NOMO-1 treated with DMSO at 0.1 percent for 48 hours (cell line): Measurements from ENCODE around the gene GRM4.

Experiments used
- DNase-seq: peaks from one replicate; lab custom pipeline; 2025; ENCODE audit not compliant: unreplicated experiment; lab: John Stamatoyannopoulos, UW

Gene GRM4

DNA sequence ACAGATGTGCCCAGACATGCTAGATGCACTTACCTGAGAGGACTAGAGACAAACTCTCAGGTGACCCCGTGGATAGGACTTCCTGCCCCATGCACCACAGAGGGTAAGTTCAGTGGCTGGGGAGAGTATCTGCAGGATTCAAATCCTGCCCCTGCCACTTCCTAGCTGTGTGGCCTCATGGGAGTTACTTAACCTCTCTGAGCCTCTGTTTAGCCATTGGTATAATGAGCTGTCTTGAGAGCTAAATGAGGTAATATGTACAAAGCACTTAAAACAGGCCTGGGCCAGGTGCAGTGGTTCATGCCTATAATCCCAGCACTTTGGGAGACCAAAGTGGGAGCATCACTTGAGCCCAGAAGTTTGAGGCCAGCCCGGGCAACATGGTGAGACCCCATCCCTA lies 59.3 kb downstream of the GRM4 start:
- DNase-seq = no peak

DNA sequence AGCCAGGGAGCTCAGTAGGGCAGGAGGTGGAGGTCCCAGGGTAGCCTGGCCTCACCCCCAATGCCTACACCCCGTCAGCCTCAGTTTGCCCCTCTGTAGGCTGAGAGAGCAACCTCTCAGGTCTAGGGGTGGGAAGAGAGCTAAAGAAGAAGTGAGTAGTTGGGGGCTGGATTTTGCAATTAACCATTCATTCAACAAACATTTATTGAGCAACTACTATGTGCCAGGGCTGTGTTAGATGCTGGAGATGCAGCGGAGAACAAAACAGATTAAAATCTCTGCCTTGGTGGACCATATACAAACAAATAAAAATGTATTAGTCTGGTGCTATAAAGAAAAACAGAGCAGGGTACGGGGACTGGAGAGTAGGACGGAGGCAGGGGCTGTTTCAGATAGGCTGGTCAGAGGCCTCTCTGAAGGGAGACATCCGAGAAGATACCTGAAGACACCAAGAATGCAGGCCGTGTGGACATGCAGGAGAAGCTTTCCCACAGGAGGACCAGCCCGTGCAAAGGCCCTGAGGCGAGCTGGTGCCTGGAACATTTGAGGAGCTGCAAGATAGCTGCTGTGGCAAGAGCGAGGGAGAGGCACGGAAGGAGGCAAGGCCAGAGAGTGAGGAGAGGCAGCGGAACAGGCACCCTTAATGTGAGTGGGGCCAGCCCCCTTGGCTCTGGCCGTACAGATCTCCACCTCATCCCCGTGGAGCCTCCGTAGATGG lies 60.3 kb downstream of the GRM4 start:
- no peak for DNase-seq

DNA sequence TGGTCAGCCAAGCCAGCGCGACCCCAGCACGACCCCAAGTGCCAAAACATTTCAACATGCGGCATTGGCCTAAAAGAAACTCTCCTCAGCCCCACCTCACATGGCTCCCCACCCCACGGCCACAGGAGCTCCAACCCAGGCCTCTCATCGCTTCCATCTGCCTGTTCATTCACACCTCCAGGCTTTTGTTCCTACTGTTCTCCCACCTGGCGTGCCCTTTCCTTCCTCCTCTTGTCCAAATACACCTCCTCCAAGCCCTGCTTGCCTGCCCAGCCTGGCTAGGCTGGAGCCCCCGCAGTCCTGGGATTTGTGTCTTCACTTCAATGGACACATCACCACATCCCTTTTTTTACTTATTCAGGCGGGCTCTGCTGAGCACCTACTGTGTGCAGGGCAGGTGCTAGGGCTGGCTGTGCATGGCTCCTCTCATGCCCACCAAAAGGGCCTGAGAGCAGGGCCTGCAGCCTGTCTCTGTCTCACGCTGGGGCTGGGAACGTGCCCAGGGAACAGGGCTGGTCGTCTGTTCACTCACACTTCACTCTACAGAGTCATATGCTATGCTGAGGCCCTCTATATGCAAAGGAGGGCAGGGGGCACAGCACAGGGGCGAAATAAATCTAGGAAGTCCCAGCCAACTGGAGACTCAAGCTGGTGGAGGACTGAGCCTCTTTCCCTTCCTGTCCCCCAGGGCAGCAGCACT lies 61.1 kb downstream of the GRM4 start:
- DNase-seq = no peak

DNA sequence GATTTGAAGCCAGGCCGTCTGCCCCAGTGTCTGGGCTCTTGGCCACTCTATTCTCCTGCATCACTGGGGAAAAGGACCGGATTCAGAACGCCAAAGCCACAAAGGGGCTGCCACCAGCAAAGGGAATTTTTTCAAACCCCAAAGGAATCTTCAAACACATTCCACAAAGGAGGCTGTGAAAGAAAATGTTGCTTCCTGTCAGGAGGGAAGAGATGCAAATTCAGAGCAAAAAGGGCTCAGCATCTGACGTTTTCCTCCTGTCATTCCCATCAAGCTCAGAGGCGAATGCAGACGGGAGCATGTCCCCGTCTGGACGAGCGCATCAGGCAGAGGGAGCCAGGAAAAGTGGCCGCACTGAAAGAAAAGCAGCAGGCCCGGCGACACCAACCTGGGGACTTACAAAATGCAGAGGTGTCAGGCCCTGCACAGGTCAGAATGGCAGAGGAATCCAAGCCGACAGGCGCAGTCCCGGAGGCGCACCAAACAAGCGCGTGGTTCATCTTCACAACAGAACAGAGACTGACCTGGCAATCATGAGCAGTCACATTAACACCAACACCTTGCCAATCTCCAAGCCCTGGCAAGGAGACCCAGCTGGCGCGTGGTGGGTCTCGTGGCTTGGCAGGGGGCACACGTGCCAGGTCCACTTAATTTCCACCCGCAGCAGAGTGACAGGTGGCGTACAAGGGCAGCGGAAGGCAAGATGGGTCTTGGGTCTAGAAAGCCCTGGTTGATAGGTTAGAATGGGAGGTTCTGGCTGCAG lies 62.8 kb downstream of the GRM4 start:
- no peak for DNase-seq

DNA sequence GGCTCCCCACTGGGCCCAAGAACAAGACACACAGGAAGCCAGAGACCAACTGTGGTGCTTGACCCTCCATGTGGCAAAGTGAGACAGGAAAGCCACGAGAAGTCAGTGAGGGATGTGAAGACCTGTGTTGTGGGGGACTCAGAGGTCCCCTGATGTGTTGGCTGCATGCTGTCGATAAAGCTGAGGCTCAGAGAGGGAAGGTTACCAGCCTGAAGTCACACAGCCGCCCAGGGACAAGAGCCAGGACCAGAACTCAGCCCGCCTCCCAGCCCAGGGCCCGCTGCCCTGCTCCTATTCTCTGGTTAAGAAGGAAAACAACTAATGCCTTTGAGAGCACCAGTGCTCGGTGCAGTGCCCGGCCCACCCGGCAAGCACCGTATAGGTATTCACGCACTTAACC lies 63.5 kb downstream of the GRM4 start:
- no peak for DNase-seq

DNA sequence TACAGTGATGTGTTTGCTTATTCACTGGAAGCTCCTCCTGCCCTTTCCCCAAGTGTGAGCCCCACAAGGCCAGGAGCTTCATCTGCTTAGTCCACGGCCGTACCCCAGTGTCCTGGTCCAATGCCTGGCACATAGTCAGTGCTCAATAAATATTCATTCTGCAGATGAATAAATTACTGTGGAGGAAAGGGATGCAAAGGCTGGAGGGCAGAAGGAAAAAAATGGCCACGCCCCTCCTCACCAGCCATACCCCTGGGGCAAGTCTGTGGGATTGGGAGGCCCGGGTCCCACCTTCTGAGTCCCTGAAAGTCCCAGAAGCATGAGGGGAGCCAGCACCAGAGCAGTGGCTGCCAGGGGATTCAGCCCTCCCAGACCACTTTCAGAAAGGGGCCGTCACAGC lies 65.5 kb downstream of the GRM4 start:
- DNase-seq = no peak

DNA sequence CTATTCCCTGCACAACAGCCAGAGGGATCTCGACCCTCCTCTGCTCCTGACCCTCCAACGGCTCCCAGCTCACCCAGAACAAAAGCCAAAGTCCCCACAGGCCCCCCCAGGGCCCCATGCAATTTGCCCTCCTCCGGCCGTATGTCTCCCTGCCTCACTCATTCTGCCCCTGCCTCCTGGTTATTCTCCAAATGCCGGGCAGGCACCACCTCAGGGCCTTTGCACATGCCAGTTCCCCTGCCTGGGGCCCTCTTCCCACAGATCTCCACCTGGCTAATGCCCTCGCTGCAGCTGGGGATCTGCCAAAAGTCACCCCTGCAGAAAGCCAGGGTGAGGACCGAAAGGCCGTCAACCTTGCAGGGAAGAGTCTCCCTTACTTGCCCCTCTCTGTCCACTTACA lies 66.0 kb downstream of the GRM4 start:
- no peak for DNase-seq

DNA sequence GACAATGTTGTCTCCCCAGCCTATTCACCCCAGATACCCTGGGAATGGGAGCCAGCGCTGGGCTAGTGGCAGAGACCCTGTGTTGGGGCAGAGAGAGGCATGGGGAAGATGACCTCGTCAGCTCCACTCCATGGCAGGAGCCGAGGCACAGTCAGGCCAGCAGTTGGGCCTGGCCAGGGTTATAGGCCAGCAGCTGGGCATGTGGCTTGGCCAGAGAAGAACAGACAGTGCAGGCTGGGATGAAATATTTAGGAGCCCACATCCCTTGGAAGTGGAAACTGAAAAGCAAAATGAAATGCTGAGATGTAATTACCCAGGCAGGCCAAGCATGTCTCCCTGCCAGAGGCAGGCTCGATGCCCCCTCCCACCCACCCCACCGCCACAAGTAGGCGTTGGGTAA lies 70.0 kb downstream of the GRM4 start:
- no peak for DNase-seq

DNA sequence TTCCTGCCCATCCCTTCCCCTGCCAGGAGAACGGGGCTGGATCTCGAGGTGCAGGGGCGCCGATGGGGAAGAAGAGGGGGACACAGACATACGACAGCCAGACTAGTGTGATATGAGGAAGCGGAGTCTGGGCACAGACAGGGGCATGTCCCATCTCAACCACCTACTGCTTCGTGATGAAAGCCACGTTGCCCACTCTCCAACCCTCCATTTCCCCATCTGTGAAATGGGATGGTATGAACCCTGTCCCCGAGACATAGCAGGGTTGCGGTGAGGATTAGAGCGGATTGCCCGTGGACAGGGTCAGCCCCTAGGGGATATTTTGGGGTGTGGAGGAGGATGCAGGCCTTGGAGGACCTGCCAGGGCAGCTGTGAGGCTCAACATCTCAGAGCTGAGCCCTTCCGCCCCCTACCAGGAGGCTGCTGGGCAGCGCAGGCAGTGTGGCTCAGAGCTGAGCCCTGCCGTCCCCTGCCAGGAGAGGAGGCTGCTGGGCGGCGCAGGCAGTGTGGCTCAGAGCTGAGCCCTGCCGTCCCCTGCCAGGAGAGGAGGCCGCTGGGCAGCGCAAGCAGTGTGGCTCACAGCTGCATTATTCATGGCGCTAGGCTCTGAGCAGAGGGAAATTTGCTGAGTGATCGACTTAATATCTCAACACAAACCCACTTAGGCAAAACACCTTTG lies 71.7 kb downstream of the GRM4 start:
- no peak for DNase-seq

DNA sequence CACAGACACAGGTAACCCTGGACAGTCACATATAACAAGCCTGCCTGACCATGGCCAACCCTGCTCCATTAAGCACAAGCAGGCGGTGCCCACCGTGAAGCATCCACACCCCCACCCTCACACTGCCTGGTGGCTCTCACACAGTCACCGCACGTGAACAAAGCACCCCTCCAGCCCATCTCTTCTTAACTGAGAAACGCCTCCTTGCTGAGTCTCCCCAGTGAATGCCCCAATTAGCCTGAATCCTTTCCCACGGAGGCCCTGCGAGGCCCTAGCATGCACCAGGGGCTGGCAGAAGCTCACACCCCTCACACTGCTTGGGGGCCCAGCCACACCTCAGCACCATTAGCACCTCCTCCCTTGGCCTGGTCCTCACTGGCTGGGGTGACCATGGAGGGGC lies 72.3 kb downstream of the GRM4 start:
- no peak for DNase-seq

DNA sequence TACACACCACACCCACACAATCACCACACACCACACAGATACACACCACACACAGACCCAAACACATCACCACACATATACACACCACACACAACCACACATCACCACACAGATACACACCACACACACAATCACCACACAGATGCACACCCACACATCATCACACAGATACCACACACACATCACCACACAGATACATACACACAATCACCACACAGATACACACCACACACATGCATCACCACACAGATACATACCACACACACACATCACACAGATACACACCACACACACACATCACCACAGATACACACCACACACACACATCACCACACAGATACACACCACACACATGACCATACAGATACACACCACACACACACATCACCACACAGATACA lies 73.2 kb downstream of the GRM4 start:
- no peak for DNase-seq

DNA sequence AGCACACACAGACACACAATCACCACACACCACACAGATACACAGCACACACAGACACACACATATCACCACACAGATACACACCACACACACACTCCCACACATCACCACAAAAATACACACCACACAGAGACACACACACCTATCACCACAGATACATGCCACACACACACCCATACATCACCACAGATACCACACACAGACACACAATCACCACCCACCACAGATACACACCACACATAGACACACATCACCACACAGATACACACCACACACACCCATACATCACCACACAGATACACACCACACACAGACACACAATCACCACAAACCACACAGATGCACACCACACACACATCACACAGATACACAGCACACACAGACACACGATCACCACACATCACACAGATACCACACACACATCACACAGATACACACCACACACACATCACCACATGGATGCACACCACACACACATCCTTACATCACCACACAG lies 74.0 kb downstream of the GRM4 start:
- DNase-seq = no peak

DNA sequence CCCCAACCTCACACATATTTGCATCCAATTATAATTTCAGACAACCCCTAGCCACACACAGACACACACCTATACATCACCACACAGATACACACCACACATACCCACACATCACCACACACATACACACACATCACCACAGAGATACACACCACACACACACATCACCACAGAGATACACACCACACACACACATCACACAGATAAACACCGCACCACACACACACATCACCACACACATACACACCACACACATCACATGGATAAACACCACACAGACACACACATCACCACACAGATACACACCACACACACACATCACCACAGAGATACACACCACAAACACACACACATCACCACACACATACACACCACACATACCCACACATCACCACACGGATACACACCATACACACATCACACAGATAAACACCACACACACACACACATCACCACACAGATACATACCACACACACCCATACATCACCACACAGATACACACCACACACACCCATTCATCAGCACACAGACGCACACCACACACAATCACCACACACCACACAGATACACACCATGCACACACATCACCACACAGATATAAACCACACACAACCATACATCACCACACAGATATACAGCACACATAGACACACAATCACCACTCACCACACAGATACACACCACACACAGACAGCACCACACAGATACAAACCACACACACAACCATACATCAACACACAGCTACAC lies 74.6 kb downstream of the GRM4 start:
- DNase-seq = no peak

DNA sequence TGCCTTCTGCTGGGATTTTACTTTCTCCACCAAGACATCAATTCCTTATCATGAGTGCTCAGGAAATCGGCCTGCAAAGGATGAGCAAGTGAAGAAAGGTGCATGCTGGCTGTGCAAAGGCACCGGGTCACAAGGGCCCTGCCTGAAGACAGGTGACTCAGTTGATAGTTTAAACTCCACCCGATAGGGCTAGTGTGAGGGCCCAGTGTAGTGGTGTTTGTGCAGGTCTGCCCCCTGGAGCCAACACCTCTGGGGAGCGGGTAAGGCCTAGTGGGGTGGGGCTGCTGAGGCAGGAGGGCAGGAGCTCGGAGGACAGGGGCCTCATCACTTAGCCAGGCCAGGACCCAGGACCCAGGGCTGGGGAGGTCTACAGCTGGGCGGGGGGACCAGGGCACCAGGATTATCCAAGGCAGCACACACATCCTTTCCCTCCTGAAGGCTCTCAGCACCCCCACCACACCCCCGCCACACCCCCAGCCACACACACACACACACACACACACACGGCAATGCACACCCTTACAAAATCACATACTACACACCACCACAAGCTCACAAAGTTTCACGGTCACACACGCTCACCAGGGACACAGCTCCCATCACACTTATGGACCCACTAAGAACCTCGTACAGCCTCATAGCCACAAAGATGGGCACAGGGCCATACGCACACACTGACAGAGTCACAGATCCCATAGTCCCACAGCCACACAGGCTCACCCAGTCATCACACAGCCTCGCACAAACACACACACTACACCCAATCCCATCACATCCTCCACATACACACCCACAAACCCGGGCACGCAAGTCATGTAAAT lies 75.4 kb downstream of the GRM4 start:
- no peak for DNase-seq

DNA sequence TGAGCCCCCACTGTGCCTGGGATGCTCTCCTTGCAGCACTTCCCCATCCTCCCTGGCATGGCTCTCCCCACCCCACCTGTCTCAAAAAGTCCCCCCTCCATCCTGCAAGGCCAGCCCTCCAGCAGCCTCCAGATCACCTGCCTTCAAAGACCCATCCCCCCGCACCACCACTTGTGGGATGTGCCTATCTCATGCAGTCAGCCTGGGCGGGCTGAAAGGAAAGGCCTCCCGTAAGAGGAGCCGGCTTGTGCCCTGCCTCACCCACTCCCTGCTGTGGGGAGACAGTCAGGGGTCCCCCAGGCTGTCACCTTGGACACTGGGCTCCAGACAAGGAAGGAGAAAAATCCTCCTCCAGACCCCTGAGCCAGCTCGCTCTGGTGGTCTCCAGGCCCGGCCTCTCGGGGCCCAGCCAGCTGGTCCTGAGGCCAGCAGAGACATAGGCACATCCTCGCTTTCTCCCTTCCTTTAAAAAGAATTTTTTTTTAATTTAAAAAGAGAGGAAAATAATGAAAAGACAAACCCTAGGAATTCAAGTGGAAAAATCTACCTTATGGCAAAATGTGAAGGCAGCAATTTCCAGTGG lies 77.3 kb downstream of the GRM4 start:
- no peak for DNase-seq

DNA sequence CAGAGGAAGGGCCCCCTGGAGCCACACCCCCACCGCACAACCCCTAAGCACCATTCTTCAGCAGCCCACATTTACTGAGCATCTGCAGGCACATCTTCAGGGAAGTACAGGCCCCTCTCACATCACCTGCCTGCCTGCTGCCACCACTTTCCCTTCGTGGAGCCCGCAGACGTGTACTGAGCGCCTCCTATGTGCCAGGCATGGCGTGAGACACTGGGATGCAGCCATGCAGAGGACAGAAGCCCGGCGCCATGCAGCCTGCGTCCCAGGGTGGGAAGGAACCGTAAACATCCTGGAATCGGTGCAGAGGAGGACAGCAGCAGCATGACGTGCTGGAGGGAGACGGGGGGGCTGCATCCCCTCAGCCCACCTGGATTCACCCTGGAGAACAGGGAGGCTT lies 78.1 kb downstream of the GRM4 start:
- DNase-seq = no peak

DNA sequence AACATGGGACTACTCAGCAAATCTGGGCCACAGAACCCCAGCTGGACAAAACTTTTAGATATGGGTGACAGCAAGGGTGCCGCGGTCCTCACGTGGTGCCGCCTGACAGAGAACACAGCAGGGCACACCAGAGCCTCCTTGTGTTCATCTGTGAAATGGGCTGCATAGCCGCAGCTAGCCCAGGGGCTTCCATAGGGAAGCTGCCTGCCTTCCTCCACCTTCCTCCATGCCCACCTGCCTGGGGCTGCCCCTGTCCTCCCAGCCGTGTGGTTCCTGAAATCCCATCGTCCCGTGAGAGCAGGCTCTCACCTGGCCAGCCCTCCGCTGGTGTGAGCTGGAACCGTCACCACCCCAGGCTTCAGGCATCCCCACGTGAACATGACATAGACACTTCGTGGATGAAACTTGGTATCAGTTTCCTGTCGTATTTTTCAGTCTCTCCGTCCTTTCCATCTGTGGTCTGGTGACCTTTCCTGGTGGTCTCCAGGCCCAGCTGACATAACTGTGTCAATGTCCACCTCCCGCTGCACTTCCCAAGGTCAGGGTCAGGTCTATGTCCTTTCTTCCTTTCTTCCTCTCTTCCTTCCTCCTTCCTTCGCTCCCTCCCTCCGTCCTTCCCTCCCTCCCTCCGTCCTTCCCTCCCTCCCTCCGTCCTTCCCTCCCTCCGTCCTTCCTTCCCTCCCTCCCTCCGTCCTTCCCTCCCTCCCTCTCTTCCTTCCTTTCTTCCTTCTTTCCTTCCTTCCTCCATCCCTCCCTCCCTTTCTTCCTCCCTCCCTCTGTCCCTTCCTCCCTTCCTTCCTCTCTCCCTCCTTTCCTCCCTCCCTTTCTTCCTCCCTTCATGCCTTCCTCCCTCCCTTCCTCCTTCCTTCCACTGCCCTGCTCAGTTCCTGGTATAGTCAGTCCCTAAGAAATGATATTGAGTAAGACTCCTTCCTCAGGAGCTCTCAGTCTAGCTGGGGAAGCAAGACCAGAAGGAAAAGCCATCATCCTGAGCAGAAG lies 78.8 kb downstream of the GRM4 start:
- no peak for DNase-seq

DNA sequence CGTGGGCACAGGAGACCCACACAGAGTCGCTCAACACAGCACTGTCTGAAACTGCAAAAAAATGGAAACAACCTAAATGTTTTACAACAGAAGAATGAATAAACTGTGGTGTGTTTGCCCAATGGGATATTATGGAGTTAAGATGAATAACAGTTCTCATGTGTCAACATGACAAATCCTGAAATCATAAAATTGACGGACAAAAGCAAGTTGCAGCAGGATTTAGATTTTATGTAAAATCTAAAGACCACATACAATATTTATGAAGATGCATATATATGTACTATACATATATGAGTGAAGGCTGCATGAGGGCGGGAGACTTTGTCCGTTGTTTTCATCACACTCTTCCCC lies 79.7 kb downstream of the GRM4 start:
- DNase-seq = no peak
